Neural progenitor cell (in vitro differentiated cells): Measurements from ENCODE around the gene S1PR3. TPM values are rescaled to one million over a fixed set of nuclear protein-coding genes. Genes with fewer than 3 reads are reported as not detected.

Experiments
- DNase-seq: peaks from one replicate; pipeline ENCODE4 v3.0.0-alpha.2; 2016; ENCODE audit warnings: low spot score
- H2AFZ ChIP-seq: fragments of 200-600 bp; sonication (generic); replicated peaks from 2 replicates; pipeline ENCODE4 v1.6.1; 2016; ENCODE audit warnings: antibody characterized with exemption
- H3F3A ChIP-seq: fragments of 200-600 bp; sonication (generic); 2 replicates; pipeline ENCODE4 v1.6.1; 2016; ENCODE audit warnings: antibody characterized with exemption, low read depth
- H3K27ac ChIP-seq: fragments of 200-600 bp; sonication (generic); 2 replicates; pipeline ENCODE4 v1.5.1; 2016; ENCODE audit warnings: mild to moderate bottlenecking
- H3K27me3 ChIP-seq: fragments of 200-600 bp; sonication (generic); 2 replicates; pipeline ENCODE4 v1.6.1; 2016; ENCODE audit warnings: mild to moderate bottlenecking, moderate library complexity
- H3K36me3 ChIP-seq: fragments of 200-600 bp; sonication (generic); 2 replicates; pipeline ENCODE4 v1.5.1; 2016
- H3K4me1 ChIP-seq: fragments of 200-600 bp; sonication (generic); 2 replicates; pipeline ENCODE4 v1.6.1; 2016; ENCODE audit warnings: mixed run types
- H3K4me2 ChIP-seq: fragments of 200-600 bp; sonication (generic); 2 replicates; pipeline ENCODE4 v1.6.1; 2016
- H3K4me3 ChIP-seq: fragments of 200-600 bp; sonication (generic); 2 replicates; pipeline ENCODE4 v1.5.1; 2016
- H3K79me2 ChIP-seq: fragments of 200-600 bp; sonication (generic); 2 replicates; pipeline ENCODE4 v1.6.1; 2016; ENCODE audit warnings: low read depth
- H3K9ac ChIP-seq: fragments of 200-600 bp; sonication (generic); 2 replicates; pipeline ENCODE4 v1.6.1; 2016
- H3K9me3 ChIP-seq: fragments of 200-600 bp; sonication (generic); 2 replicates; pipeline ENCODE4 v1.5.1; 2016; ENCODE audit warnings: low read depth
- H4K20me1 ChIP-seq: fragments of 200-600 bp; sonication (generic); 2 replicates; pipeline ENCODE4 v1.6.1; 2016; ENCODE audit warnings: low read depth
- H3K27ac Mint-ChIP-seq: 3 replicates; pipeline ENCODE4 v1.8.0; 2021; ENCODE audit warnings: mixed read lengths
- H3K27me3 Mint-ChIP-seq: 2 replicates; pipeline ENCODE4 v1.8.0; 2022; ENCODE audit warnings: low read depth, mild to moderate bottlenecking, inconsistent platforms, moderate library complexity, mixed read lengths; ENCODE audit not compliant: insufficient read depth
- H3K36me3 Mint-ChIP-seq: 3 replicates; pipeline ENCODE4 v1.8.0; 2021; ENCODE audit warnings: mixed read lengths
- H3K4me1 Mint-ChIP-seq: 3 replicates; pipeline ENCODE4 v1.8.0; 2021; ENCODE audit warnings: mixed read lengths
- H3K4me3 Mint-ChIP-seq: 3 replicates; pipeline ENCODE4 v1.8.0; 2021; ENCODE audit warnings: mild to moderate bottlenecking, moderate library complexity, mixed read lengths
- H3K9me3 Mint-ChIP-seq: 3 replicates; pipeline ENCODE4 v1.8.0; 2020; ENCODE audit warnings: mixed read lengths
- EZH2 ChIP-seq: fragments of 200-600 bp; sonication (generic); IDR thresholded peaks from 2 replicates; pipeline ENCODE4 v1.6.1; 2017; ENCODE audit warnings: antibody characterized with exemption, mild to moderate bottlenecking, moderate library complexity
- EZH2phosphoT487 ChIP-seq: fragments of 200-600 bp; sonication (generic); IDR thresholded peaks from 2 replicates; pipeline ENCODE4 v1.6.1; 2017; ENCODE audit warnings: antibody characterized with exemption
- total RNA-seq: library from RNA; depleted of rRNA; stranded (reverse); fragments of >200 nt; gene quantifications from 2 replicates; pipeline ENCODE4 v1.2.3, GENCODE V29; 2015; ENCODE audit warnings: low replicate concordance
- TF ChIP-seq, protein P1 (sequence below): fragments of 200-600 bp; sonication (generic); IDR thresholded peaks from 2 replicates; pipeline ENCODE4 v1.5.1; 2017; ENCODE audit warnings: antibody characterized with exemption, mild to moderate bottlenecking

The S1PR3 gene
- total RNA-seq, 1 donor from 2014 or later: 21.6 TPM

DNA sequence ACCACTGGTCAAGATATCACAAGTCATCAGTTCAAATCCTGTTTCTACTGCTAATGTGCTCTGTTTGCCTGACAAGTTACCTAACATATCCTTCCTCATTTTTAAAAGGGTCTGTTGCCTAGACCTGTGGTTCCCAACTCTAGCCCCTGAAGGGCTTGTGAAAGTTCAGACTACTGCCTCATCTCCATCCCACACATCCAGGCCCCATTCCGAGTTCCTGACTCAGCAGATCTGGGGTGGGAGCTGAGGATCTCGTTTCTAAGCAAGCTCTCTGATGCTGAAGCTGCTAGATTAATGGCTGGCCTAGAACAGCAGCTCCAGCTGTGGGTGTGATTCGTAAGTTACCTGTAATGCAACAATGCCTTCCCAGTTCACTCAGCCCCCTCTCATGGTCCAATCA lies 32.5 kb downstream of the S1PR3 start:
- Mint-ChIP-seq H3K4me1 (peaks cover 25% of the 10 kb centered on the region), H3K9me3 (peaks cover 6% of the 10 kb centered on the region), H3K36me3 (peaks cover 41% of the 10 kb centered on the region), H3K27ac (no peak overlapping the region), H3K4me3 (no peak overlapping the region), H3K27me3 (no peaks in the 10 kb centered on the region)
- no peak overlapping the region for H3K4me3 ChIP-seq
- H3K27ac ChIP-seq: no peak overlapping the region
- H3F3A ChIP-seq: no peaks in the 10 kb centered on the region
- no peaks in the 10 kb centered on the region for H3K4me1 ChIP-seq
- H3K79me2 ChIP-seq: no peaks in the 10 kb centered on the region
- H2AFZ ChIP-seq: no peak overlapping the region
- TF ChIP-seq, protein P1, sequence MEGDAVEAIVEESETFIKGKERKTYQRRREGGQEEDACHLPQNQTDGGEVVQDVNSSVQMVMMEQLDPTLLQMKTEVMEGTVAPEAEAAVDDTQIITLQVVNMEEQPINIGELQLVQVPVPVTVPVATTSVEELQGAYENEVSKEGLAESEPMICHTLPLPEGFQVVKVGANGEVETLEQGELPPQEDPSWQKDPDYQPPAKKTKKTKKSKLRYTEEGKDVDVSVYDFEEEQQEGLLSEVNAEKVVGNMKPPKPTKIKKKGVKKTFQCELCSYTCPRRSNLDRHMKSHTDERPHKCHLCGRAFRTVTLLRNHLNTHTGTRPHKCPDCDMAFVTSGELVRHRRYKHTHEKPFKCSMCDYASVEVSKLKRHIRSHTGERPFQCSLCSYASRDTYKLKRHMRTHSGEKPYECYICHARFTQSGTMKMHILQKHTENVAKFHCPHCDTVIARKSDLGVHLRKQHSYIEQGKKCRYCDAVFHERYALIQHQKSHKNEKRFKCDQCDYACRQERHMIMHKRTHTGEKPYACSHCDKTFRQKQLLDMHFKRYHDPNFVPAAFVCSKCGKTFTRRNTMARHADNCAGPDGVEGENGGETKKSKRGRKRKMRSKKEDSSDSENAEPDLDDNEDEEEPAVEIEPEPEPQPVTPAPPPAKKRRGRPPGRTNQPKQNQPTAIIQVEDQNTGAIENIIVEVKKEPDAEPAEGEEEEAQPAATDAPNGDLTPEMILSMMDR: no peak
- TF ChIP-seq EZH2: no peak
- TF ChIP-seq EZH2phosphoT487: no peak
- no peak for DNase-seq
- H3K36me3 ChIP-seq: no peaks in the 10 kb centered on the region
- H4K20me1 ChIP-seq: no peaks in the 10 kb centered on the region
- no peaks in the 10 kb centered on the region for H3K27me3 ChIP-seq
- no peaks in the 10 kb centered on the region for H3K9me3 ChIP-seq
- H3K4me2 ChIP-seq: no peak overlapping the region
- no peak overlapping the region for H3K9ac ChIP-seq

DNA sequence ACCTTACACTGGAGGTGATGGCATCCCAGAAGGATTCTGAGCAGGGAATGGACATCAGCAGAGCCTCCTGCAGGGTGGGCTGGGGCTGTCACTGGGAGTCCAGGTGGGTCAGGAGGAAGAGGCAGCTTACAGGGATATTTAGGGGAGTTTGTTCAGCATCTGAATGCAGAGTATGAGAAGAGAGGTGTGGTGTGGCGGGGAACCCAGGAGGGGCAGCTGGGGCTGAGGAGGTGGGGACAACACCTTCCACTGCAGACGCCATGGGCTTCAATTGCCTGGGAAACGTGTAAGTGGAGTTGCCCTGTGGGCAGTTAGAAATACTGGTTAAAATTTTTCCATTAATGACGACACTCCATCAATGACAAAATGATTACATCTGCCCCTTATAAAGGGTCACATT lies 33.5 kb downstream of the S1PR3 start:
- no peak overlapping the region for H3K4me2 ChIP-seq
- Mint-ChIP-seq H3K27me3 (no peaks in the 10 kb centered on the region), H3K36me3 (peaks cover 39% of the 10 kb centered on the region), H3K4me3 (no peak overlapping the region), H3K4me1 (peaks cover 25% of the 10 kb centered on the region), H3K27ac (no peak overlapping the region), H3K9me3 (peaks cover 4% of the 10 kb centered on the region)
- H3K27me3 ChIP-seq: no peaks in the 10 kb centered on the region
- no peaks in the 10 kb centered on the region for H3K4me1 ChIP-seq
- no peak overlapping the region for H3K27ac ChIP-seq
- no peaks in the 10 kb centered on the region for H3K79me2 ChIP-seq
- no peak overlapping the region for H3K9ac ChIP-seq
- no peaks in the 10 kb centered on the region for H3K9me3 ChIP-seq
- no peaks in the 10 kb centered on the region for H3K36me3 ChIP-seq
- DNase-seq: no peak
- no peak overlapping the region for H2AFZ ChIP-seq
- no peak overlapping the region for H3K4me3 ChIP-seq
- no peaks in the 10 kb centered on the region for H4K20me1 ChIP-seq
- H3F3A ChIP-seq: no peaks in the 10 kb centered on the region
- TF ChIP-seq EZH2 (no peak), EZH2phosphoT487 (no peak)
- TF ChIP-seq, protein P1: no peak

DNA sequence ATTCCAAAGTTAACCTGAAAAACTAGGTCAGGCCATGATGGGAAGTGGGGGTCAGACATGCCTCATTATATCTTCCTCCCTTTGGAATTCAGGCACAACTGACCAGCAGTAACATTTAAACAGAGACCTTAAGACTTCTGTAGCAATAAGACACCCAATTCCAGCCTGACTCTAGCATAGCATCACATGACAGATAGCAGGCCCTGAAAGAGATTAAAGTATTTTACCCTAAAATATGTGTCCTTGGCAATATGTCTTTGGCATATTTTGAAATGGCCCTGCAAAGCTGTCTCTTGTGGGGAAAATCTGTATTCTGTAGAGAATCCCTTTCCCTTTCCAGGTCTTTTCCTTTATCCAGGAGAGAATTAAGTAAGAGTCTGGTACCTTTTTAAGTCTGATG lies 34.3 kb downstream of the S1PR3 start:
- TF ChIP-seq, protein P1: no peak
- TF ChIP-seq EZH2phosphoT487: no peak
- no peak for TF ChIP-seq EZH2
- H3K27me3 ChIP-seq: no peaks in the 10 kb centered on the region
- H3K36me3 ChIP-seq: no peaks in the 10 kb centered on the region
- H3K4me2 ChIP-seq: no peak overlapping the region
- H3K27ac ChIP-seq: no peak overlapping the region
- H2AFZ ChIP-seq: no peak overlapping the region
- H4K20me1 ChIP-seq: no peaks in the 10 kb centered on the region
- H3K4me3 ChIP-seq: no peak overlapping the region
- Mint-ChIP-seq H3K4me3 (no peak overlapping the region), H3K27me3 (no peaks in the 10 kb centered on the region), H3K36me3 (peaks cover 41% of the 10 kb centered on the region), H3K9me3 (peaks cover 11% of the 10 kb centered on the region), H3K4me1 (peaks cover 25% of the 10 kb centered on the region), H3K27ac (no peak overlapping the region)
- no peaks in the 10 kb centered on the region for H3K9me3 ChIP-seq
- no peak for DNase-seq
- no peaks in the 10 kb centered on the region for H3K4me1 ChIP-seq
- H3K9ac ChIP-seq: no peak overlapping the region
- H3F3A ChIP-seq: no peaks in the 10 kb centered on the region
- no peaks in the 10 kb centered on the region for H3K79me2 ChIP-seq
